GM23338 (cell line): ENCODE data around the gene FBXO39.
"Not testable (repeated sequence)": the region's sequence is repeated elsewhere in the genome, so short reads cannot be mapped to it uniquely, and the experiment has no call there.

ENCODE experiments used
- EZH2 ChIP-seq: fragments of 200-600 bp; sonication (generic); IDR thresholded peaks from one replicate; pipeline ENCODE4 v1.8.0; 2017; ENCODE audit warnings: antibody characterized with exemption, mild to moderate bottlenecking, low read depth; ENCODE audit not compliant: unreplicated experiment
- EZH2phosphoT487 ChIP-seq: fragments of 200-600 bp; sonication (generic); IDR thresholded peaks from one replicate; pipeline ENCODE4 v1.8.1; 2018; ENCODE audit warnings: antibody characterized with exemption; ENCODE audit not compliant: unreplicated experiment
- POLR2AphosphoS5 ChIP-seq: IDR thresholded peaks from 2 replicates; pipeline ENCODE4 v1.6.1; 2016; ENCODE audit warnings: antibody characterized with exemption, low read depth
- TF ChIP-seq, protein P1 (sequence below), 2 experiments: fragments of 200-600 bp in 1 of 2; sonication (generic) in 1 of 2; conservative IDR thresholded peaks; 2 replicates each; pipeline versions ENCODE4 v1.5.1 to v1.6.1; 2016 to 2017; ENCODE audit warnings: antibody characterized with exemption in 2 of 2, low read depth in 2 of 2, mild to moderate bottlenecking in 2 of 2, moderate library complexity in 1 of 2

DNA sequence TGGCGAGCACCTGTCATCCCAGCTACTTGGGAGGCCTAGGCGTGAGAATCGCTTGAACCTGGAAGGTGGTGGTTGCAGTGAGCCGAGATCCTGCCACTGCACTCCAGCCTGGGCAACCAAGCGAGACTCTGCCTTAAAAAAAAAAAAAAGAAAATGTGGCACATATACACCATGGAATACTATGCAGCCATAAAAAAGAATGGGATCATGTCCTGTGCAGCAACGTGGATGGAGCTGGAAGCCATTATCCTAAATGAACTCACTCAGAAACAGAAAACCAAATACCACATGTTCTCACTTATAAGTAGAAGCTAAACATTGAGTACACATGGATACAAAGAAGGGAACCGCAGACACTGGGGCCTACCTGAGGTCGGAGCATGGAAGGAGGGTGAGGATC lies 1.1 kb upstream of the FBXO39 start:
- TF ChIP-seq POLR2AphosphoS5, EZH2, EZH2phosphoT487: not testable (repeated sequence)
- TF ChIP-seq, protein P1, sequence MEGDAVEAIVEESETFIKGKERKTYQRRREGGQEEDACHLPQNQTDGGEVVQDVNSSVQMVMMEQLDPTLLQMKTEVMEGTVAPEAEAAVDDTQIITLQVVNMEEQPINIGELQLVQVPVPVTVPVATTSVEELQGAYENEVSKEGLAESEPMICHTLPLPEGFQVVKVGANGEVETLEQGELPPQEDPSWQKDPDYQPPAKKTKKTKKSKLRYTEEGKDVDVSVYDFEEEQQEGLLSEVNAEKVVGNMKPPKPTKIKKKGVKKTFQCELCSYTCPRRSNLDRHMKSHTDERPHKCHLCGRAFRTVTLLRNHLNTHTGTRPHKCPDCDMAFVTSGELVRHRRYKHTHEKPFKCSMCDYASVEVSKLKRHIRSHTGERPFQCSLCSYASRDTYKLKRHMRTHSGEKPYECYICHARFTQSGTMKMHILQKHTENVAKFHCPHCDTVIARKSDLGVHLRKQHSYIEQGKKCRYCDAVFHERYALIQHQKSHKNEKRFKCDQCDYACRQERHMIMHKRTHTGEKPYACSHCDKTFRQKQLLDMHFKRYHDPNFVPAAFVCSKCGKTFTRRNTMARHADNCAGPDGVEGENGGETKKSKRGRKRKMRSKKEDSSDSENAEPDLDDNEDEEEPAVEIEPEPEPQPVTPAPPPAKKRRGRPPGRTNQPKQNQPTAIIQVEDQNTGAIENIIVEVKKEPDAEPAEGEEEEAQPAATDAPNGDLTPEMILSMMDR (conservative IDR thresholded peaks at IDR 0.05; ENCODE audit: low read depth in 2 of 2), result not testable (repeated sequence)
